Ishikawa (cell line): ENCODE measurements around the gene COL13A1.

Experiments used
- CEBPB ChIP-seq: IDR thresholded peaks from 2 replicates; pipeline ENCODE4 v1.6.1; 2012
- CREB1 ChIP-seq: IDR thresholded peaks from 2 replicates; pipeline ENCODE4 v1.6.1; 2012; ENCODE audit warnings: low read depth
- EP300 ChIP-seq: IDR thresholded peaks from 2 replicates; pipeline ENCODE4 v1.6.1; 2012; ENCODE audit warnings: borderline replicate concordance
- FOXM1 ChIP-seq: IDR thresholded peaks from 2 replicates; pipeline ENCODE4 v1.6.1; 2012; ENCODE audit warnings: low read depth, borderline replicate concordance
- MAX ChIP-seq: IDR thresholded peaks from 2 replicates; pipeline ENCODE4 v1.6.1; 2012
- RAD21 ChIP-seq: IDR thresholded peaks from 2 replicates; pipeline ENCODE4 v1.6.1; 2012; ENCODE audit warnings: low read depth
- TAF1 ChIP-seq: IDR thresholded peaks from 2 replicates; pipeline ENCODE4 v1.6.1; 2012; ENCODE audit warnings: low read depth, mild to moderate bottlenecking
- TEAD4 ChIP-seq: IDR thresholded peaks from 2 replicates; pipeline ENCODE4 v1.6.1; 2012
- USF1 ChIP-seq: IDR thresholded peaks from 2 replicates; pipeline ENCODE4 v1.6.1; 2012
- YY1 ChIP-seq: IDR thresholded peaks from 2 replicates; pipeline ENCODE4 v1.6.1; 2012; ENCODE audit warnings: low read depth

- TF ChIP-seq TAF1, result no peak
- no peak for TF ChIP-seq MAX
- TF ChIP-seq EP300, result no peak
- no peak for TF ChIP-seq RAD21
- TF ChIP-seq USF1, result no peak
- TF ChIP-seq CEBPB, result no peak
- TF ChIP-seq YY1, result no peak
- no peak for TF ChIP-seq FOXM1
- TF ChIP-seq TEAD4, result no peak
- TF ChIP-seq CREB1, result no peak
Observed at GRCh38 chr10:69869291-69869961, 67.7 kb downstream of the COL13A1 start.
